Calu3 (cell line): ENCODE measurements around the gene FAM210B. TPM values are rescaled to one million over a fixed set of nuclear protein-coding genes. Genes with fewer than 3 reads are reported as not detected.
A peak's percentile ranks its signal among the peaks of the same experiment; 100 is the strongest.

Experiments used
- BruUV-seq: library from RNA; stranded (reverse); fragments of 400-500 nt; replicated peaks from 2 replicates; lab custom pipeline; 2021; lab: Mats Ljungman, UMichigan
- CTCF ChIA-PET: fragments of 300-600 bp; sonication (Branson Sonifier 250); formaldehyde crosslinking; loops from one replicate; lab custom pipeline; 2022; ENCODE audit warnings: antibody characterized with exemption; lab: Charles Lee
- DNase-seq: peaks from one replicate; pipeline ENCODE4 v3.0.0; 2022
- H3K27ac Mint-ChIP-seq: one replicate; pipeline ENCODE4 v1.8.0; 2022; ENCODE audit warnings: mixed read lengths; ENCODE audit not compliant: unreplicated experiment
- H3K27me3 Mint-ChIP-seq: one replicate; pipeline ENCODE4 v1.8.0; 2022; ENCODE audit warnings: mixed read lengths; ENCODE audit not compliant: unreplicated experiment
- H3K36me3 Mint-ChIP-seq: one replicate; pipeline ENCODE4 v1.8.0; 2022; ENCODE audit warnings: mild to moderate bottlenecking, moderate library complexity, mixed read lengths; ENCODE audit not compliant: insufficient read depth, unreplicated experiment
- H3K4me1 Mint-ChIP-seq: one replicate; pipeline ENCODE4 v1.8.0; 2022; ENCODE audit warnings: mild to moderate bottlenecking, low read depth, mixed read lengths; ENCODE audit not compliant: unreplicated experiment
- H3K4me3 Mint-ChIP-seq: one replicate; pipeline ENCODE4 v1.8.0; 2022; ENCODE audit warnings: mild to moderate bottlenecking, low read depth, moderate library complexity, mixed read lengths; ENCODE audit not compliant: unreplicated experiment
- H3K9me3 Mint-ChIP-seq: one replicate; pipeline ENCODE4 v1.8.0; 2022; ENCODE audit warnings: low read depth, mixed read lengths; ENCODE audit not compliant: unreplicated experiment
- CTCF ChIP-seq: fragments of 200-600 bp; IDR thresholded peaks from one replicate; pipeline ENCODE4 v1.8.0; 2022; ENCODE audit warnings: antibody characterized with exemption; ENCODE audit not compliant: unreplicated experiment
- intact Hi-C: fragments of 100-400 bp; cut with micrococcal nuclease; formaldehyde crosslinking; loops from one replicate; pipeline ENCODE4 v1.10.0; 2022; ENCODE audit not compliant: unreplicated experiment
- total RNA-seq: library from RNA; stranded (reverse); gene quantifications from 2 replicates; pipeline ENCODE4 v1.2.3, GENCODE V29; 2022

Gene FAM210B
- total RNA-seq, 1 experiment from 2014 or later, result 8.7 TPM

DNA sequence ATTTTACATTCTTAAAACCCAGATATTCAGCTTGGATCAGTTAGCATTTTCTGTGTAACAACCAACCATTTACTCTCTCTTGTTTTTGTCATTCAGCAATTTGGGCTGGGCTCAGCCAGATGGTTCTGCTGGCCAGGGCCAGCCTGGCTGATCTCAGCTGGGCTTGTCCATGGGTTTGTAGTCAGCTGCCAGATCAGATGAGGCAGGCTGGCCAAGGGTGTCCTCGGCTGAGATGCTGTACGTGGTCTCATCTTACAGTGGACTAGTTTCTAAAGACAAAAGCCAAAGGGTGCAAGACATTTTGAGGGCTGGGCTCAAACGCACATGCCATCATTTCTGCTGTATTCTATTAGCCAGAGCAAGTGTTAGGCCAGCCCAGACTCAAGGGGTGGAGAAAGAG is 16.0 kb upstream of the FAM210B start:
- no peak for TF ChIP-seq CTCF
- Mint-ChIP-seq H3K27ac (no peak overlapping the region), H3K27me3 (peaks cover 84% of the 10 kb centered on the region), H3K4me3 (no peak overlapping the region), H3K4me1 (peaks cover under 1% of the 10 kb centered on the region), H3K9me3 (no peaks in the 10 kb centered on the region), H3K36me3 (no peaks in the 10 kb centered on the region)
- BruUV-seq, result no TSS peak
- CTCF ChIA-PET, result no interaction called here
- no peak for DNase-seq
- intact Hi-C loops, result loop anchor here (2.0 to 10.0 kb wide), 2 partner anchors 94 to 1678 kb away; partner anchors contain the start of gene MC3R

GRCh38 chr20:56343861-56344381 is 14.9 kb upstream of the FAM210B start:
- no TSS peak for BruUV-seq
- Mint-ChIP-seq H3K36me3 (no peaks in the 10 kb centered on the region), H3K9me3 (no peaks in the 10 kb centered on the region), H3K4me3 (peak overlapping the region; percentile 43), H3K27ac (no peak overlapping the region), H3K27me3 (peaks cover 73% of the 10 kb centered on the region), H3K4me1 (peaks cover 12% of the 10 kb centered on the region)
- intact Hi-C loops, result loop anchor here (1.0 to 10.0 kb wide), 3 partner anchors 95 to 1679 kb away; partner anchors contain the start of gene MC3R
- peak; percentile 72 for TF ChIP-seq CTCF
- peak; percentile 73 for DNase-seq
- CTCF ChIA-PET, result interaction anchor here (0.8 to 1.1 kb wide), 2 partner anchors 96 to 156 kb away, joined by 3 read pairs; partner anchors contain the start of gene MC3R

DNA sequence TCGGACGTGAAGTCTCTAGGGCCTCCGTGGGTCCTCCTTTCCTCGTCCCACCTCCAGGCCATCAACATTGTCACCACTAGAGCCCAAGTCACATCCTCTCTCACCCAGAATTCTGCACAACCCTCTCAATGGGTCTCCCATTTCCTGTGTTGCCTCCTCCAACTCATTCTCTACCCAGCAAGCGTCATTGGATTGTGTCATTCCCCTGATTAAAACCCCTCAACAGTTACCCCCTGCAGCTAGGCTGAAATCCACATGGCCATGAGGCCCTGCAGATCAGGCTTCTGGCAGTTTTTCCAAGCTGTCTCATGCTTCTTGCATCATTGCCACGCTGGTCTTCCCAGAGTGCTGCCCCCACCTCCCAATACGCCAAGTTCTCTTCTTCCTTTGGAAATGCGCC is 12.9 kb upstream of the FAM210B start:
- no TSS peak for BruUV-seq
- intact Hi-C loops, result loop anchor here (10.0 kb wide), 1 partner anchor 1681 kb away; no protein-coding TSS in a partner anchor
- CTCF ChIA-PET, result no interaction called here
- TF ChIP-seq CTCF, result no peak
- Mint-ChIP-seq H3K4me3 (no peak overlapping the region), H3K9me3 (no peaks in the 10 kb centered on the region), H3K27ac (no peak overlapping the region), H3K4me1 (peaks cover 12% of the 10 kb centered on the region), H3K27me3 (peaks cover 53% of the 10 kb centered on the region), H3K36me3 (no peaks in the 10 kb centered on the region)
- no peak for DNase-seq

DNA sequence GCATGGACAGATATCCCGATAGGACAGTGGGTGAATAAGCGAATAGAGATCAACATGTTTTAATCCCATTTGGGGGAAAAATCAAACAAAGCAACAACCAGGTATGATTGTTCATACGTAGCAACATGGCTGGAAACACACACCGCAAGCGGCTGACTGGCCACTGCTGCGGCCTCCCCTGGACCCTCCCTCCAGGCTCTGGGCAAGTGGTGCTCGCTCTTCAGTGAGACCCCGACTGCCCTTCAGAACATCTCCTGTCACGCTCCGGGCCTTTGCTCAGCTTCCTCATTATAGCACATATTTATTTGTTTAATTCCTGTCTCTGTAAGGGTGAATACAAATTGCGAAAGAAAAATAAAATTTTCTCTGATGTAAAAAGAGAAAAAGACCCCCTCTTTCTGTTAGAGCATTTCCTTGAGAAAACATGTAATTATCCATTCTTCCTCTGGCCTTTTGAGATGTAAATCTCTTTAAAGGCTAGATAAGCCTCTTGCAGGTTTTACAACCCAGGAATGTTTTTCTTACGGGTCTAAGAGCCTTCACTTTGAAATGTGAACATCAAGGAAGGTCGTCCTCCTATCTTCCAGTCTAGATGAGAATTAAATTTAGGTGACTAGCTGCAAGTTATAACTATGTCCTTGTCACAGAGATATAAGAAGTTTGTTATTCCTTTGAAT is 11.0 kb upstream of the FAM210B start:
- Mint-ChIP-seq H3K4me1 (peaks cover 12% of the 10 kb centered on the region), H3K27me3 (peaks cover 48% of the 10 kb centered on the region), H3K4me3 (peak overlapping the region; percentile 18), H3K27ac (peak overlapping the region; percentile 24), H3K9me3 (no peaks in the 10 kb centered on the region), H3K36me3 (no peaks in the 10 kb centered on the region)
- BruUV-seq, result no TSS peak
- no peak for DNase-seq
- CTCF ChIA-PET, result interaction anchor here (0.7 kb wide), 1 partner anchor 160 kb away, joined by 3 read pairs; no protein-coding TSS in a partner anchor
- no peak for TF ChIP-seq CTCF
- intact Hi-C loops, result loop anchor here (10.0 kb wide), 1 partner anchor 1683 kb away; no protein-coding TSS in a partner anchor
